ENCODE results near the gene KCNJ4.

KCNJ4 gene

DNA sequence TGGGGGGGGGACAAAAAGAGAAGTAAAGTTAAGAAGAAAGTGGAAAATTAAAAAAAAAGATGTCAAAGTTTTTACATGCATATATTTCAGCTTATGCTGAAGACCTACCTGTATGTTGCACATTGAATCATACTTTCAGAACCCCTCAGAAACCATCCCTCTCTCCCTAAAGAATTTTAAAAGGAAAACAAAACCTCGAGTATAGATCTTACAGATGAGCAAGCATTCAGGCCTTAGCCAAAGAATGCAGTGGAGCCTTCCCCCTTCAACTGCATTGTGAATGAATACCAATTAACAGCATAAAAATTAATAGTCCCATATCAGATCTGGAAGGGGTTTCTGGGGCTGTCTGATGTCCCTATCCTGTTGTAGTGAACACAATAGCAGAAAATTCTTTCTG lies 29.2 kb upstream of the KCNJ4 start:
- no peak for DNase-seq (ENCODE audit: low read depth)
- no peak overlapping the region for H3K4me3 ChIP-seq (replicated peaks; ENCODE audit: low read depth, low read length)
- TF ChIP-seq, protein P1, sequence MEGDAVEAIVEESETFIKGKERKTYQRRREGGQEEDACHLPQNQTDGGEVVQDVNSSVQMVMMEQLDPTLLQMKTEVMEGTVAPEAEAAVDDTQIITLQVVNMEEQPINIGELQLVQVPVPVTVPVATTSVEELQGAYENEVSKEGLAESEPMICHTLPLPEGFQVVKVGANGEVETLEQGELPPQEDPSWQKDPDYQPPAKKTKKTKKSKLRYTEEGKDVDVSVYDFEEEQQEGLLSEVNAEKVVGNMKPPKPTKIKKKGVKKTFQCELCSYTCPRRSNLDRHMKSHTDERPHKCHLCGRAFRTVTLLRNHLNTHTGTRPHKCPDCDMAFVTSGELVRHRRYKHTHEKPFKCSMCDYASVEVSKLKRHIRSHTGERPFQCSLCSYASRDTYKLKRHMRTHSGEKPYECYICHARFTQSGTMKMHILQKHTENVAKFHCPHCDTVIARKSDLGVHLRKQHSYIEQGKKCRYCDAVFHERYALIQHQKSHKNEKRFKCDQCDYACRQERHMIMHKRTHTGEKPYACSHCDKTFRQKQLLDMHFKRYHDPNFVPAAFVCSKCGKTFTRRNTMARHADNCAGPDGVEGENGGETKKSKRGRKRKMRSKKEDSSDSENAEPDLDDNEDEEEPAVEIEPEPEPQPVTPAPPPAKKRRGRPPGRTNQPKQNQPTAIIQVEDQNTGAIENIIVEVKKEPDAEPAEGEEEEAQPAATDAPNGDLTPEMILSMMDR (IDR thresholded peaks at IDR 0.05; ENCODE audit: low read length, missing control alignments), result no peak

DNA sequence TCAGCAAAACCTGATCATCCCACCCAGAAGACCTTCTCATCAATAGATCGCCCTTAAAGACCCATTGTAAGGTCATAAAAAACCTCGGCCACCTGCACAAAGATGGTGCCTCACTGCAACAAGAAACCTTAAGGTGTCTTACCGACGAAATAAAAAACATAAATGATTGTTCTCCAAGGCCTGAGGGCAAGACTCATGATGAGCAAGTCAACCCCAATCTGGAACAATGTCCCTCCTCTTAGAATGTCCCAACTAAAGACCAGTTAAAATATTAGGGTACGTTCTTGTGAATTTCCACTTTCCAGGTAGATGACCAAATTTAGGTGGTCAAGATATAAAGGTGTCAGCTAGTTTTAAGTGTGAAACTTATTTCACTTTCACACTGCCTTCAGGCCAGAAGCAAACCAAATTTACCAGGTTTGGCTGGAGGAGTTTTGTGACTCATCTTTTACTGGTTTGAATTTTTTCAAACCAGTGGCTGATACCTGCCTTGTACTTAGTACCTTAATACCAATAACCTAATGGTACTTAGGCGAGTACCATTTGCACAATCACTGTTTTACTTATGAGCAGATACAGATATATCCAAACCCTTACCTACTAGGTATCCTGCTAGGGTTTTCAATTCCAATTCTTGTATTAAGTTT lies 27.8 kb upstream of the KCNJ4 start:
- DNase-seq (ENCODE audit: low read depth), result no peak
- TF ChIP-seq, protein P1 (IDR thresholded peaks at IDR 0.05; ENCODE audit: low read length, missing control alignments), result no peak
- no peak overlapping the region for H3K4me3 ChIP-seq (replicated peaks; ENCODE audit: low read depth, low read length)

DNA sequence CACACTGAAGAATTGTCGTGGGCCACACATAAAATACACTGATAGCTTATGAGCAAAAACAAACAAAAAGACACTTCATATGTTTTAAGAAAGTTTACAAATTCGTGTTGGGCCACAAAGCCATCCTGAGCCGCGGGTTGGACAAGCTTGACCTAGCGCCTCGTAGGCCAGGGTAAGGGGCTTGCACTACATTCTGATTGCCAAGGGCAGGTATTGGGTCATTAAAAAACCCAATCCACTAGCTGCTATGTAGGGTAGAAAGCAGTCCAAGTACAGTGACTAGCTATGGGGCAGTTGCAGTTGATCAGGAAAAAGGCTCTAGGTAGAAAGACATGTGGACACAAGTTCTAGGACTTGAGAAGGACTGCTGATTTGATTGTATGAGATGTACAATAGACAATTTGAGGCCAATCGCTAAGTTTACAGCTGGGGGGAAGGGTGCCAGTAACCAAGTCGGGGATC lies 26.9 kb upstream of the KCNJ4 start:
- no peak for DNase-seq (ENCODE audit: low read depth)
- H3K4me3 ChIP-seq (replicated peaks; ENCODE audit: low read depth, low read length), result no peak overlapping the region
- TF ChIP-seq, protein P1 (IDR thresholded peaks at IDR 0.05; ENCODE audit: low read length, missing control alignments), result no peak

DNA sequence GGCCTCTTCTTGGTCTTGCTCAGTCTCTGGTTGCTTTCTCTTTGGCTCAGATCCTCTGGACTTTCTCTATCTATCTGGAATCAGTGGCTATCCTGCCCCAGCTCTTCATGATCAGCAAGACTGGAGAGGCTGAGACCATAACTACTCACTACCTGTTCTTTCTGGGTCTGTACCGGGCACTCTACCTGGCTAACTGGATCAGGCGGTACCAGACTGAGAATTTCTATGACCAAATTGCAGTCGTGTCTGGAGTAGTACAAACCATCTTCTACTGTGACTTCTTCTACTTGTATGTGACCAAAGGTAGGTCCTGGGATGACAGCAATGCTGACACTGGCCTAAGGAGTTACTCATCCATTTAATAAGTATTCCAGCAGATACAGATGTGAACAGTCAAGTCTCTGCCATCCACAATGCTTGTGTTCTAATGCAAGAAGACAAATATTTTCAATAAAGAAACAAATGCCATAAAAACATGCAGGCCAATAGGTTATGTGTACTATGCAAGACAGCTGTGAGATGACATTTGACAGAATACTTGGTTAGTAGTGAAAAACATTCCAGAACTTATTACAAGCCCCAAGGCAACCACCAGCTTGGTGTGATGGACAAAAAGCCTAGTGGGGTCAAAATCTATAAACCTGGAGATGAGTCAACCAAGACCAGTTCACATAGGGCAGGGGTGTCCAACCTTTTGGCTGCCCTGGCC lies 26.3 kb upstream of the KCNJ4 start:
- no peak for DNase-seq (ENCODE audit: low read depth)
- no peak overlapping the region for H3K4me3 ChIP-seq (replicated peaks; ENCODE audit: low read depth, low read length)
- TF ChIP-seq, protein P1 (IDR thresholded peaks at IDR 0.05; ENCODE audit: low read length, missing control alignments), result no peak

DNA sequence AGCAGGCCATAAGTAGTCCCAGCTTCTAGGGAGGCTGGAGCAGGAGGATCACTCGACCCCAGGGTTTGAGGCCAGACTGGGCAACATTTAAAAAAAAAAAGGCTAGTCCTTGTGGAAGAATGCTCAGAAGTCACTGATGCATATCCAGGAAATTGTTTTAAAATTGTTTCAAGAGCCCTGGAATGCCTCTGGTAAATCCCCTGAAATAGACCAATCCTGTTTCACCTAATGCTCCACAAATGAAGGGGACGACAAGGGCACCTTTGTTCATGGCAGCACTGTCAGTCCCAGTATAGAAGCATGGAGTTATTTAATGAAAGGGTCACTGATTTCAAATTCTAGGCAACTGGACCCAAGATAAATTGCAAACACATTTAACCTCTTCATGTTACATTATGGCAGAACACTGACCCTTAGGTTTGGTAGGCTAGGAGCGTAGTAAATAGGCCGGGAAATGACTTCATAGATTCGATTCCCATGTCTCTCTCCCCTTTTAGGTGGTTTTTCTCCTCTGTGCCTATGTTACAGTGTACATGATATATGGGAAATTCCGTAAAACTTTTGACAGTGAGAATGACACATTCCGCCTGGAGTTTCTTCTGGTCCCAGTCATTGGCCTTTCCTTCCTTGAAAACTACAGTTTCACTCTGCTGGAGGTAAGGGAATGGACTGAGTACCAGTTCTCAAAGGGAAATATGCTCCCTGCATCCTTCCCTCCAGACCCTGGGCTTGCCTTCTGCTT lies 24.3 kb upstream of the KCNJ4 start:
- TF ChIP-seq, protein P1 (IDR thresholded peaks at IDR 0.05; ENCODE audit: low read length, missing control alignments), result no peak
- no peak overlapping the region for H3K4me3 ChIP-seq (replicated peaks; ENCODE audit: low read depth, low read length)
- no peak for DNase-seq (ENCODE audit: low read depth)

DNA sequence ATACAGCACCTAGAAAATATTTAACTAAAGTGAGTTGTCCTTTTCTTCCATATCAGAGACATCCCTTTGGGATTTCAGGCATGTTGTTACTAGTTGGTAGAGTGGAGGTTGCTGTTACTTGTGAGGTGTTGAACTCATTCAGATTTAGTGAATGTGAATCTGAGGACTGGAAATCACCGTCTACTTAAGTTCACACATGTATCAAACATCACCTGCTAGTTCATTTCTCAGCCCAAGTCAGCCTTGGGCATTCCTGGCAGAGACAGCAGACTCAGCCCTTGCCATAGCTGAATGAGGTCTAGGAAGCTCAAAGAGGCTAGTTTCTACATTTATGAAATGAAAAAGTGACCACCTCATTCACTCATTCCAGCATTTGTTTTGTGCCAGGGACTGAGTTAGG lies 22.6 kb upstream of the KCNJ4 start:
- TF ChIP-seq, protein P1 (IDR thresholded peaks at IDR 0.05; ENCODE audit: low read length, missing control alignments), result no peak
- DNase-seq (ENCODE audit: low read depth), result no peak

More for the DNA sequence above, 22.6 kb upstream of the KCNJ4 start:
- H3K4me3 ChIP-seq (replicated peaks; ENCODE audit: low read depth, low read length), result no peak overlapping the region

All from fibroblast of pulmonary artery (primary cell).